ENCODE measurements around the gene DNAH2.
A peak's percentile ranks its signal among the peaks of the same experiment; 100 is the strongest.

Gene DNAH2

DNA sequence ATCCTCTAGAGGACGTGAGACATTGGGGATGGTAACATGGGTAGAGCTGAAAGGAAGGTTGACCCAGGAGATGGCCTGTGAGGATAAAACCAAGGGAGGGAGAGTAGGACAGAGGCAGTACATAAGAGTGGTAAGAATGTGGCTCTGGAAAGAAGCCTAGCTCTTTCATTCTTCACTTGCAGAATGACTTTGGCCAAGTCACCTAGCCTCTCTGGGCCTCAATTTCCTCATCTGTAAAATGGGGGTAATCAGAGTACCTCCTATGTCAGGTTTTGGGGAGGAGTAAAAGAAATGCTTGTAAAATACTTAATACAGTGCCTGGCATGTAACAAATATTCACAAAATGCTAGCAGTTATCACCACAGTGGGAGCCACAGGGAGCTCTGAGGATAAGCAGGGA is 123.3 kb downstream of the DNAH2 start:
- no peak for DNase-seq

DNA sequence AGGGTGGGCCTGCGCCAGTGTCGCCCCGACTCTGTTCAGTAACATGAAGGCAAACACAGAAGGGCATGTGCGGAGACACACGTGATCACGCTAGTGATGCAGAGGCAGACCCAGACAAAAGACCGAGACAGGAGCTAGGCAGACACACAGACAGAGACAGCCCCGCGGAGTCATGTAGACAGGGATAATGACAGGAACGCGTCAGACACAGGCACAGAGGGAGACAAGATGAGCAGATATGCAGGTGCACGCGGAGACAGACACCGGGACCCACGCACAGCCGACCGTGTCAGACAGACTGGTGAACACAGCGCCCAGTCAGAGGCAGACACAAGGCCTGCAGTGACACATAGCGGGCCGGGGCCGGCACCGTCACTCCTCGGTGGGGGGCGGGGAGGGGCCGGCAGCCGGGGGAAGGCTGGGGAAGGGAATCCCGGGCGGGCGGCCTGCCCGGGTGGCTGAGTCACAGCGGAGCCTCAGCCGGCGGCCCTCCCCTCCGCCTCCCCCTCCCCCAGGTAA is 123.9 kb downstream of the DNAH2 start:
- DNase-seq = peak; percentile 96

DNA sequence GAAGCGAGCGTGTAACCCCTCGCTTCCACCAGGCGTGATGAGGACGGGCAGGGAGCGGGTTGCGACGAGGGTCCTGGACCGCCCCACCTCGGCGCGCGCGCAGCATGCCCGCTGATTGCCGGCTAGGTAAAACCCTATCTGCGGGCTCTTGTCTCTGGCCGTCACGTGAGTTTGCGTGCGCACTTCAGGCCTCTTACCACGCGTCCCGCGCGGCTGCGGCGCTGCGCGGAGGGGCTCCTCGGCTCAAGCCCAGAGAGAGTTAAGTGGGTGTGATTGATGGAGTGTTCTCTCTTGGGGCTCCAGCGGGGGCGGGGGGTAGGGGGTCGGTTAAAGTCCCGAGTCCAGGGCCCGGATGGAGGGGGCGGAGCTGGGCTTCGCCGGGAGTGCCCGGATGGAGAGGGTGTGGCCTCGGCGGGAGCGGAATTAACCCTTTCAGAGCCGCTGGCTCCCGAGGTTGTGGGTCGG is 124.4 kb downstream of the DNAH2 start:
- peak; percentile 84 for DNase-seq

DNA sequence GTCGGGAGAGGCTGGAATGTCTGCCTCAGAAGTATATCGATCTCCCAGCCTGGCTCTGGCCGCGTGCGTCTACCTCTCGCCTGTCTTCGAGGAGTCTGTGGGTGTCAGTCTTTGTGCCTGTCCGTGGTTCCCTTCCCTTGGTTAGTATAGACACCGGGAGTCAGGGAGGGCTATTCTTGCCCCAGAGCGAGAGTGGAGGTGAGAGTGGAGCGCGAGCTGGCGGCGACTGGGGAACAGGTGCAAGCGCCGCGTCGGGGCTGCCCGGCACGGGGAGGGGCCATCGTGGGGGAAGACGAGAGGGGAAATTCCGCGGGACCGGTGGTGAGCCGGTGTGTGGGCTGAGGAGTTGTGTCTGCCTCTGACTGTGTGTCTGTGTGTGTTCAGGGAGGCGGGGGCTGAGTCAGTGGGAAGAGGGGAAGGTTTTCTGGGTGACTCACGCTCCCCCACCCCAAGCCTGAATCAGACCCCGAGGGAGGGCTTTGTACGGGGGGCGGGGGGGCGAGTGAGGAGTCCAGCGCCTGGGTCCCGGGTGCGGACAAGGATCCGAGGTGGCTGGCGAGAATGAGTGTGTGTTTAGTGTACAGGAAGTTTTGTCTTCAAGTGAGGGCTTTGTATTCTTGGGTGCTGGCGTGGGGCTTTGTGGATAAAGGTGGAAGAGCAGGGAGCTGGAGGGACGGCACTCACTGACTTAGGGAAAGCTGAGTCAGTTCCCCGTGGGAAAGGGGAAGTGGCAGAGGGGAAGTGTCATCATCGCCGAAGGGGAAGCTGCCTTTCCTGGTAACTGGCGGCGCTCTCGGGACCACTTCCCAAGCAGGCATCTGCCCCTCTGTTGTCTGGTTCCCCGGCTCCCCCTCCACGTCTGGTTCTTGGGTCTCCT is 125.1 kb downstream of the DNAH2 start:
- peak; percentile 93 for DNase-seq

DNA sequence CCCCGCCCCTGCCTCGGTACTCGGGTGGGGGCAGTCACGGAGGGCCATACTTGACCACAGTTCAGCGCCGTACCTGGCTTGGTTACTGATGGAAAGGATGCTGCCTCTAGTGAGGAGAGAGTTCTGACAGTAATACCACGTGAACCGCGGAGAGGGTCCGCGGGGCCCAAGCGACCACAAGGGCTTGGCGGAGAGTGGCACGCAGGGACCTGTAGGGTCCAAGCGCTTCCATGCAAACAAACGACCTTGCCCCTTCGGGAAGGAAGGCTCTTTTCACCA is 125.7 kb downstream of the DNAH2 start:
- no peak for DNase-seq

DNA sequence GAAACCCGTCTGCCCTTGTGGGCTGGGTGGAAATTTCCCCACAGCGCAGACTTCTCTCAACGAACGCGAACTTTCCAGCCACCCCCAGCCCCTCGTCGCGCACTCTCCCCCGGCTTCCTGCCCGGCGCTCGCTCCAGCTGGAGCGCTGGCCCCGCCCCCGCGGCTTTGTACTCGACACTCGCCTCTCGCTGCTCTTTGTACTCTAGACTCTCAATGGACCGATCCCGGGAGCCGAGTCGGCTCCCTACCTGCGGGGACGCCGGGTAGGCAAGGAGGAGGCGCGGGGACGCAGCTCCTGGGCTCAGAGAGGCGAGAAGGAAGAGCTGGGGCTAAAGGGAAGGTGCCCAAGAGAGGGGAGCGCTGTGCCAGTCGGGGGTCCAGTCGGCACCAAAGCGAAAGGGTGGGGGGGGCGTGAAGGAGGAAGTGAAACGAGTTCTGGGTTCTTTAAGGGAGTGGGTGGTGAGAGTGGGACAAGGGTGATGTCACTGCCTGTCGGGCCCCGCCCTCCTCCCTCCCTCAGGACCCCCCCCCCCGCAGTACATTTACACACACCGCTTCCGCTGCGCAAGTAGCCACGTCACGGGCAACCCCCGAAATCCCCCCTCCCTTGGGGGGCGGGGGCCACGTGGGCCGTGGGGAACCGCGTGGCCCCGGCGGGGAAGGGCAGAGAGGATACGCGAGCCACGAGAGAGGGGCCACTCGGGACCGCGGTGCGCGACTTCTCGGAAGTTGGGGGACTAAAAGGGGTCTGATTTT is 126.2 kb downstream of the DNAH2 start:
- DNase-seq = peak; percentile 93

DNA sequence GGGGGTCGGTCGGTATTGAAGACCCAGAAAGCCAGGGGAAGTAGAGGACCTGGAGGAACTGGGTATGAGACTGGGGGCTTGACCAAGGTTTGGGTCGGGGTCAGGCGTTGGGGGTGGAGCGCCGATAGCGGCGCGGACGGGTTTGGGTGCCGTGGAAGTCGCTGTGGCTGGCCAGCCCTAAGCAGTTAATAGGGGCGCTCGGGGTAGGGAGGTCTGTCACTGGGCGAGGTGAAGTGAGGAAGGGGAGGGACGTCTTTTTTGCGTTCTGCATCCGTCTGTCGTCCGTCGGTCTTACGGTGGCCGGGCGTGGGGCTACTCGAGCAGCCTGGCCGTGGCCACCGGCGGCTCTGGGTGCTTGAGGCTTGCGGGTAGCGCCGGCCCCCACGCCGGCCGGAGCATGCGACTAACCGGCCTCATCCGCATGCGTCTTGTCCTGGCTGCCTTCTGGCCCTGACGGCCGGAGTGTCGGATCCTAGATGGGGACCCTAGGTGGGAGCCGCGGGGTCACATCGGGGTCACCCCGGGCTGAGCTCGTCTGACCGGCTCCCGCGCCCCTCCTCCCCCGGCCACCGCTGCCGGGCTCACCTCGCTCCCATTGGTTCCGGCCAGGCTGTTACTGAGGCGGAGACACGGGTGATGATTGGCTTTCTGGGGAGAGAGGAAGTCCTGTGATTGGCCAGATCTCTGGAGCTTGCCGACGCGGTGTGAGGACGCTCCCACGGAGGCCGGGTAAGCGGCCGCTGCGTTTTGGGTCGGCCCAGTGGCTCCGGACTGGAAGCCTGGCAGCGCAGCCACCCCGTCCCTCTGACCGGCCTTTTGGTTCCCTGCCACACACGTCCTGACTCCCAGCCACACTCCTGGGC is 127.0 kb downstream of the DNAH2 start:
- DNase-seq = peak; percentile 80

DNA sequence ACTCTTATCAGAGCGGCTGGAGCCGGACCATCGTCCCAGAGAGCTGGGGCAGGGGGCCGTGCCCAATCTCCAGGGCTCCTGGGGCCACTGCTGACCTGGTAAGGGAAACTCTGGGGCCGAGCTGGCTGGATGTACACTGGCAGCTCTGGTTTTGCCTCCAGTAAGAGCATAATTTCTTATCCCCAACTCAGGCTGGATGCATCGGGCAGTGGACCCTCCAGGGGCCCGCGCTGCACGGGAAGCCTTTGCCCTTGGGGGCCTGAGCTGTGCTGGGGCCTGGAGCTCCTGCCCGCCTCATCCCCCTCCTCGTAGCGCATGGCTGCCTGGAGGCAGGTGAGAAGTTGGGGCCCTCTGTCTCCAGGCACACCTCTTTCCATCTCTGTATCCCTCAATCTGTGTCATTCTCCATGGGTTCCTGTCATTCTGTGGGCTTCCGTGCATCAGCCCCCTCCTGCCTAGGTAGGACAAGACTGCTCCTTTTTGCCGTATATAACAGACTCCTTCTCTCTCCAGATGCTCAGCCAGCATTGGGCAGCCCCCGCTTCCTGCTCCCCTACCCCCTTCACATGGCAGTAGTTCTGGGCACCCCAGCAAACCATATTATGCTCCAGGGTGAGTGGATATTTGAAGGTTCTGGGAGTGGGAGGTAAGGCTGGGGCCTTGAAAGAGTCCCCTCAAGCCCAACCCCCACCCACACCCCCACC is 128.0 kb downstream of the DNAH2 start:
- DNase-seq = no peak

DNA sequence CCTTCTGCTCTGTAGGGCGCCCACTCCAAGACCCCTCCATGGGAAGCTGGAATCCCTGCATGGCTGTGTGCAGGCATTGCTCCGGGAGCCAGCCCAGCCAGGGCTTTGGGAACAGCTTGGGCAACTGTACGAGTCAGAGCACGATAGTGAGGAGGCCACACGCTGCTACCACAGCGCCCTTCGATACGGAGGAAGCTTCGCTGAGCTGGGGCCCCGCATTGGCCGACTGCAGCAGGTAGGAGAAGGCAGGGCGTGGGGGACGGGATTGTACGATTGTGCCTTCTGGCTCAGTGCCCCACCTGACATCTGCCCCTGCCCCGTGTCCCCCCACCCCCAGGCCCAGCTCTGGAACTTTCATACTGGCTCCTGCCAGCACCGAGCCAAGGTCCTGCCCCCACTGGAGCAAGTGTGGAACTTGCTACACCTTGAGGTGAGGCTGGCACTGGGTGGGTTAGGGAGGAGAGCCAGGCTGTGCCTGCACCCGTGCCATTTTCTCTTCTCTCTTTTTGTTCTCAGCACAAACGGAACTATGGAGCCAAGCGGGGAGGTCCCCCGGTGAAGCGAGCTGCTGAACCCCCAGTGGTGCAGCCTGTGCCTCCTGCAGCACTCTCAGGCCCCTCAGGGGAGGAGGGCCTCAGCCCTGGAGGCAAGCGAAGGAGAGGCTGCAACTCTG is 128.7 kb downstream of the DNAH2 start:
- DNase-seq = no peak

DNA sequence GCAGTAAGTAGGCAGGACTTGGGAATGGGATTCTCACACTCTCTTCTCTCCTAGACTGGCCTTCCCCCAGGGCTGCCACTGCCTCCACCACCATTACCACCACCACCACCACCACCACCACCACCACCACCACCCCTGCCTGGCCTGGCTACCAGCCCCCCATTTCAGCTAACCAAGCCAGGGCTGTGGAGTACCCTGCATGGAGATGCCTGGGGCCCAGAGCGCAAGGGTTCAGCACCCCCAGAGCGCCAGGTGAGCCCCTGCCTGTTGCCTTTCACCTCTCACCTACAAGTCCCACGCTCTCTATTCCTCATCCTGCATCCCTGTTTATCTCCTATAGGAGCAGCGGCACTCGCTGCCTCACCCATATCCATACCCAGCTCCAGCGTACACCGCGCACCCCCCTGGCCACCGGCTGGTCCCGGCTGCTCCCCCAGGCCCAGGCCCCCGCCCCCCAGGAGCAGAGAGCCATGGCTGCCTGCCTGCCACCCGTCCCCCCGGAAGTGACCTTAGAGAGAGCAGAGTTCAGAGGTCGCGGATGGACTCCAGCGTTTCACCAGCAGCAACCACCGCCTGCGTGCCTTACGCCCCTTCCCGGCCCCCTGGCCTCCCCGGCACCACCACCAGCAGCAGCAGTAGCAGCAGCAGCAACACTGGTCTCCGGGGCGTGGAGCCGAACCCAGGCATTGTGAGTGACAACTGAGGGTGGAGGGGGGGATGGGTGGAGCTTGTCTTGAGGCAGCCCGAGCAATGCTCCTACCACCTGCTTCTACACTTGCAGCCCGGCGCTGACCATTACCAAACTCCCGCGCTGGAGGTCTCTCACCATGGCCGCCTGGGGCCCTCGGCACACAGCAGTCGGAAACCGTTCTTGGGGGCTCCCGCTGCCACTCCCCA is 129.5 kb downstream of the DNAH2 start:
- no peak for DNase-seq

DNA sequence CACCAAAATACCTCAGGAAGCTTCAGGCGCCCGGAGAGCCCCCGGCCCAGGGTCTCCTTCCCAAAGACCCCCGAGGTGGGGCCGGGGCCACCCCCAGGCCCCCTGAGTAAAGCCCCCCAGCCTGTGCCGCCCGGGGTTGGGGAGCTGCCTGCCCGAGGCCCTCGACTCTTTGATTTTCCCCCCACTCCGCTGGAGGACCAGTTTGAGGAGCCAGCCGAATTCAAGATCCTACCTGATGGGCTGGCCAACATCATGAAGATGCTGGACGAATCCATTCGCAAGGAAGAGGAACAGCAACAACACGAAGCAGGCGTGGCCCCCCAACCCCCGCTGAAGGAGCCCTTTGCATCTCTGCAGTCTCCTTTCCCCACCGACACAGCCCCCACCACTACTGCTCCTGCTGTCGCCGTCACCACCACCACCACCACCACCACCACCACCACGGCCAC is 130.6 kb downstream of the DNAH2 start:
- DNase-seq = no peak

DNA sequence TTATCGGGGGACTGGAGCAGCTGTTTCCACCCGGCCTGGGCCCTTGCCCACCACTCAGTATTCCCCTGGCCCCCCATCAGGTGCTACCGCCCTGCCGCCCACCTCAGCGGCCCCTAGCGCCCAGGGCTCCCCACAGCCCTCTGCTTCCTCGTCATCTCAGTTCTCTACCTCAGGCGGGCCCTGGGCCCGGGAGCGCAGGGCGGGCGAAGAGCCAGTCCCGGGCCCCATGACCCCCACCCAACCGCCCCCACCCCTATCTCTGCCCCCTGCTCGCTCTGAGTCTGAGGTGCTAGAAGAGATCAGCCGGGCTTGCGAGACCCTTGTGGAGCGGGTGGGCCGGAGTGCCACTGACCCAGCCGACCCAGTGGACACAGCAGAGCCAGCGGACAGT is 131.2 kb downstream of the DNAH2 start:
- DNase-seq = no peak

DNA sequence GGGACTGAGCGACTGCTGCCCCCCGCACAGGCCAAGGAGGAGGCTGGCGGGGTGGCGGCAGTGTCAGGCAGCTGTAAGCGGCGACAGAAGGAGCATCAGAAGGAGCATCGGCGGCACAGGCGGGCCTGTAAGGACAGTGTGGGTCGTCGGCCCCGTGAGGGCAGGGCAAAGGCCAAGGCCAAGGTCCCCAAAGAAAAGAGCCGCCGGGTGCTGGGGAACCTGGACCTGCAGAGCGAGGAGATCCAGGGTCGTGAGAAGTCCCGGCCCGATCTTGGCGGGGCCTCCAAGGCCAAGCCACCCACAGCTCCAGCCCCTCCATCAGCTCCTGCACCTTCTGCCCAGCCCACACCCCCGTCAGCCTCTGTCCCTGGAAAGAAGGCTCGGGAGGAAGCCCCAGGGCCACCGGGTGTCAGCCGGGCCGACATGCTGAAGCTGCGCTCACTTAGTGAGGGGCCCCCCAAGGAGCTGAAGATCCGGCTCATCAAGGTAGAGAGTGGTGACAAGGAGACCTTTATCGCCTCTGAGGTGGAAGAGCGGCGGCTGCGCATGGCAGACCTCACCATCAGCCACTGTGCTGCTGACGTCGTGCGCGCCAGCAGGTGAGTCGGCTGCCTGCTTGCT is 131.7 kb downstream of the DNAH2 start:
- no peak for DNase-seq

DNA sequence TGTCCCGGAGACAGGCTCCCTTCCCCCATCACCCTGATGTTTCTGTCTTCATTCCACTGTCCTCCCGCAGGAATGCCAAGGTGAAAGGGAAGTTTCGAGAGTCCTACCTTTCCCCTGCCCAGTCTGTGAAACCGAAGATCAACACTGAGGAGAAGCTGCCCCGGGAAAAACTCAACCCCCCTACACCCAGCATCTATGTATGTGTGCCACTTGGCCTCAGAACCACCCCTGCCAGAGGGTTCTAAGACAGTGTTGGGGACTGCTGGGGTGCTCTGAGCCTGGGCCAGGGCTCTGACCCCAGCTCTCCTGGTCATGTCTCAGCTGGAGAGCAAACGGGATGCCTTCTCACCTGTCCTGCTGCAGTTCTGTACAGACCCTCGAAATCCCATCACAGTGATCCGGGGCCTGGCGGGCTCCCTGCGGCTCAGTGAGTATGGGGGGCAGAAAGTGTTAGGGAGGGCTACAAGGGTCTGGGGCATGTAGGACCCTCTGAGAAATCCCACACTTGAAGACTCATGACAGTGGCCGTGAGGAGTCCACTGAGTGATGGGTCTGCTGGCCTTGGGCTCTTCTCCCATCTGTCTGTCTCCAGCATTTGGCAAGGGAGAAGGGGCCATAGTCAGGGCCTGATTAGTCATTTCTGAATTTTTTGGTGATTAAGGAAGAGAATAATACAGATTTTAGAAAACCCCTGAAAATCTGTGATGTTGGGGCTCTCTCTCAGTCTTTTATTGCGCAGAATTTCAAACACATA is 132.4 kb downstream of the DNAH2 start:
- DNase-seq = no peak

DNA sequence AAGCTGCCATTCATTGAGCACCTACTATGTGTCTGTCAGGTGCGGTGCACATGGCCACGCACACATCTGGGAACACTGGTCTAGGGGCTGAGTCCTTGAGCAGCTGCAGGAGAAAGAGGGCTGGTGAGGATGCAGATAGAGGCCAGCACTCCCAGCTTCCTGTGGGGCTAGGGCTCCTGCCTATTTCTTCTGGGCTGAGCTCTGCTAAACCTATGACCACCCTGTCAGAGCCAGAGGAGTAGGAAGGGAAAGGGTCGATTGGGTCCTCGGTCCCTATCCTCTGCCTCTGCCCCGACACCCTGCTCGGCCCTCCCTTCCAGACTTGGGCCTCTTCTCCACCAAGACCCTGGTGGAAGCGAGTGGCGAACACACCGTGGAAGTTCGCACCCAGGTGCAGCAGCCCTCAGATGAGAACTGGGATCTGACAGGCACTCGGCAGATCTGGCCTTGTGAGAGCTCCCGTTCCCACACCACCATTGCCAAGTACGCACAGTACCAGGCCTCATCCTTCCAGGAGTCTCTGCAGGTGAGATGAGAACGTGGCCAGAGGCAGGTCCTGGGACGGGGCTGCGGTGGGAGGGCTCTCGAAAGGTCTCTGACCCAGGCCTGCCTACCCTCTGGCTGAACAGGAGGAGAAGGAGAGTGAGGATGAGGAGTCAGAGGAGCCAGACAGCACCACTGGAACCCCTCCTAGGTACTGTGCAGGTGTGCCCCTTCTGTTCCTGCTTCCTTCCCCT is 133.3 kb downstream of the DNAH2 start:
- DNase-seq = no peak

DNA sequence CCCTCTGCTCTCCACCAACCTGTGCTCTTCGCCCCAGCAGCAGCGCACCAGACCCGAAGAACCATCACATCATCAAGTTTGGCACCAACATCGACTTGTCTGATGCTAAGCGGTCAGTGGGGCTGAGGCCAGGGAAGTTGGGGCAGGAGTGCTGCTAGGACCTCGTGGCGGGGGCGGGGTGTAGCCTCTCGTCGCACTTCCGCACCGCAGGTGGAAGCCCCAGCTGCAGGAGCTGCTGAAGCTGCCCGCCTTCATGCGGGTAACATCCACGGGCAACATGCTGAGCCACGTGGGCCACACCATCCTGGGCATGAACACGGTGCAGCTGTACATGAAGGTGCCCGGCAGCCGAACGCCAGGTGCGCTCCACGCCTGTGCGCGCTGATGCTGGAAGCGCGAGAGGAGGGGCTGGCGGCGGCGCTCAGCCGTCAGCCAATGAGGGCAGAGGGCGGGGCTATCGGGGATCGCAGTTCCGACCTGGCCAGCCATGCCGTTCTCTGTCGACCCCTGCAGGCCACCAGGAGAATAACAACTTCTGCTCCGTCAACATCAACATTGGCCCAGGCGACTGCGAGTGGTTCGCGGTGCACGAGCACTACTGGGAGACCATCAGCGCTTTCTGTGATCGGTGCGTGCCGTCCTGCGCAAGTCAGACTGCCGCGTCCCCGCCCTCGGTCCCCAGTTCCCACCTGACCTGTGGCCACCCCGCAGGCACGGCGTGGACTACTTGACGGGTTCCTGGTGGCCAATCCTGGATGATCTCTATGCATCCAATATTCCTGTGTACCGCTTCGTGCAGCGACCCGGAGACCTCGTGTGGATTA is 134.1 kb downstream of the DNAH2 start:
- DNase-seq = peak; percentile 98

DNA sequence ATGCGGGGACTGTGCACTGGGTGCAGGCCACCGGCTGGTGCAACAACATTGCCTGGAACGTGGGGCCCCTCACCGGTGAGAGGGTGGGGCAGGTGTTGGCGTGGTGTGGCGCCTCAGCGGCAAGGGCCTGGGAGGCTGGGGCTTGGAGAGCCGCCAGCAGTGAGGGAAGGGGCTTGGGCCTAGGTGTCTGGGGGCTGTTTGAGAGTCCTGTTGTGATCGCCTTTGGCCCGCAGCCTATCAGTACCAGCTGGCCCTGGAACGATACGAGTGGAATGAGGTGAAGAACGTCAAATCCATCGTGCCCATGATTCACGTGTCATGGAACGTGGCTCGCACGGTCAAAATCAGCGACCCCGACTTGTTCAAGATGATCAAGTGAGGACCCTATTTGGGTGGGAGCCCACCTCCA is 134.7 kb downstream of the DNAH2 start:
- DNase-seq = no peak
